ENCODE measurements around the gene ZFC3H1. TPM values are rescaled to one million over a fixed set of nuclear protein-coding genes. Genes with fewer than 3 reads are reported as not detected.

Gene ZFC3H1
- total and polyA plus RNA-seq, 2 of the 13 experiments (the other 11 are each of a cell fraction or from before 2014, with no cell fraction given), result 17.1 to 38.3 TPM

- TF ChIP-seq ATF6 (CRISPR knock-in tag; conservative IDR thresholded peaks at IDR 0.05) (no peak), ZNF143 (CRISPR knock-in tag; IDR thresholded peaks at IDR 0.05) (peak; percentile 32; the same call in 1 of the 2 replicates), ARNT2 (CRISPR knock-in tag; IDR thresholded peaks at IDR 0.05; ENCODE audit: low read depth) (no peak), SIX1 (CRISPR knock-in tag; IDR thresholded peaks at IDR 0.05; ENCODE audit: borderline replicate concordance) (no peak), TRIM24 (CRISPR knock-in tag; IDR thresholded peaks at IDR 0.05) (no peak)
These were observed 60.7 kb downstream of the ZFC3H1 start (continued) for GRCh38 chr12:71602761-71603577.

DNA sequence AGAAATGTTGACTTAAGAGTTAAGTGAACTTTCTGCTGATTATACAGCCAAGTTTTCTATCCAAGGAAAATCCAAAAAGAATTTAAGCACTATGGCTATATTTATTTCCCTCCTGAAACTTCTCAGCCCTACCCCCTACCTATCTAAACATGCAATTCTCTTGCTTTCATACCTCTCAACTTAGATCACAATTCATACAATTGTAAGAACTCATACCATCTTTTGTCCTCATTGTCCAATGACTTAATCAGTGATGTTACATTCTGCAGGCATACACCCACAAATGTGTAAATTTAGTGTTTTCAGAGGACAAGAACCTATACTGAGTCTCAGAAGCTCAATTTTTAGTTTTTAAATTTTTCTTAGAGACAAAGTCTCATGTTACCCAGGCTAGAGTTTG, 62.1 kb downstream of the ZFC3H1 start:
- intact Hi-C loops (cut with micrococcal nuclease; ENCODE audit: unreplicated experiment), result no loop called here
- Histone ChIP-seq H3K9ac (ENCODE audit: insufficient read depth, low read depth, low read length) (no peak overlapping the region), H3K4me3 (replicated peaks in 1 of 3; ENCODE audit: insufficient read depth in 1 of 3, low read depth in 2 of 3, low read length in 3 of 3) (no peak overlapping the region), H3K79me2 (ENCODE audit: insufficient read depth, low read length) (no peaks in the 10 kb centered on the region), H2AFZ (ENCODE audit: low read length) (no peak overlapping the region), H3K36me3 (replicated peaks in 1 of 2; ENCODE audit: control insufficient read depth in 1 of 2, insufficient read depth in 2 of 2, low read length in 2 of 2) (no peaks in the 10 kb centered on the region), H3K4me1 (ENCODE audit: insufficient read depth, low read length) (no peaks in the 10 kb centered on the region), H3K27ac (ENCODE audit: extremely low read length, insufficient read depth, low read length) (no peak overlapping the region), H3K4me2 (ENCODE audit: low read depth, low read length) (no peak overlapping the region), H3K27me3 (ENCODE audit: control insufficient read depth in 1 of 2, insufficient read depth in 2 of 2, low read length in 2 of 2) (no peaks in the 10 kb centered on the region), H4K20me1 (ENCODE audit: insufficient read depth, low read length) (no peaks in the 10 kb centered on the region), H3K9me3 (ENCODE audit: low read length) (no peaks in the 10 kb centered on the region)
- ChIA-PET POLR2A (no interaction called here), CTCF (ENCODE audit: low intra/inter-chr PET ratio, low total read pairs) (no interaction called here)
- DNase-seq (ENCODE audit: low spot score), result no peak
- BruUV-seq (replicated peaks), result no TSS peak
- ATAC-seq, result no peak
- in situ Hi-C loops (cut with HindIII; ENCODE audit: extremely low pct_ligation_motif_present, low pct_unique_long_range_greater_than_20kb), result no loop called here
- FAIRE-seq, result no peak
- TF ChIP-seq ZBTB34 (CRISPR knock-in tag; IDR thresholded peaks at IDR 0.05) (no peak), SALL1 (CRISPR knock-in tag; IDR thresholded peaks at IDR 0.05) (no peak), POLR2AphosphoS5 (IDR thresholded peaks at IDR 0.05; ENCODE audit: low read depth, low read length) (no peak), MED8 (CRISPR knock-in tag; IDR thresholded peaks at IDR 0.05; ENCODE audit: insufficient replicate concordance) (no peak), ZNF121 (CRISPR knock-in tag; IDR thresholded peaks at IDR 0.05) (no peak)
- TF ChIP-seq, protein P1, sequence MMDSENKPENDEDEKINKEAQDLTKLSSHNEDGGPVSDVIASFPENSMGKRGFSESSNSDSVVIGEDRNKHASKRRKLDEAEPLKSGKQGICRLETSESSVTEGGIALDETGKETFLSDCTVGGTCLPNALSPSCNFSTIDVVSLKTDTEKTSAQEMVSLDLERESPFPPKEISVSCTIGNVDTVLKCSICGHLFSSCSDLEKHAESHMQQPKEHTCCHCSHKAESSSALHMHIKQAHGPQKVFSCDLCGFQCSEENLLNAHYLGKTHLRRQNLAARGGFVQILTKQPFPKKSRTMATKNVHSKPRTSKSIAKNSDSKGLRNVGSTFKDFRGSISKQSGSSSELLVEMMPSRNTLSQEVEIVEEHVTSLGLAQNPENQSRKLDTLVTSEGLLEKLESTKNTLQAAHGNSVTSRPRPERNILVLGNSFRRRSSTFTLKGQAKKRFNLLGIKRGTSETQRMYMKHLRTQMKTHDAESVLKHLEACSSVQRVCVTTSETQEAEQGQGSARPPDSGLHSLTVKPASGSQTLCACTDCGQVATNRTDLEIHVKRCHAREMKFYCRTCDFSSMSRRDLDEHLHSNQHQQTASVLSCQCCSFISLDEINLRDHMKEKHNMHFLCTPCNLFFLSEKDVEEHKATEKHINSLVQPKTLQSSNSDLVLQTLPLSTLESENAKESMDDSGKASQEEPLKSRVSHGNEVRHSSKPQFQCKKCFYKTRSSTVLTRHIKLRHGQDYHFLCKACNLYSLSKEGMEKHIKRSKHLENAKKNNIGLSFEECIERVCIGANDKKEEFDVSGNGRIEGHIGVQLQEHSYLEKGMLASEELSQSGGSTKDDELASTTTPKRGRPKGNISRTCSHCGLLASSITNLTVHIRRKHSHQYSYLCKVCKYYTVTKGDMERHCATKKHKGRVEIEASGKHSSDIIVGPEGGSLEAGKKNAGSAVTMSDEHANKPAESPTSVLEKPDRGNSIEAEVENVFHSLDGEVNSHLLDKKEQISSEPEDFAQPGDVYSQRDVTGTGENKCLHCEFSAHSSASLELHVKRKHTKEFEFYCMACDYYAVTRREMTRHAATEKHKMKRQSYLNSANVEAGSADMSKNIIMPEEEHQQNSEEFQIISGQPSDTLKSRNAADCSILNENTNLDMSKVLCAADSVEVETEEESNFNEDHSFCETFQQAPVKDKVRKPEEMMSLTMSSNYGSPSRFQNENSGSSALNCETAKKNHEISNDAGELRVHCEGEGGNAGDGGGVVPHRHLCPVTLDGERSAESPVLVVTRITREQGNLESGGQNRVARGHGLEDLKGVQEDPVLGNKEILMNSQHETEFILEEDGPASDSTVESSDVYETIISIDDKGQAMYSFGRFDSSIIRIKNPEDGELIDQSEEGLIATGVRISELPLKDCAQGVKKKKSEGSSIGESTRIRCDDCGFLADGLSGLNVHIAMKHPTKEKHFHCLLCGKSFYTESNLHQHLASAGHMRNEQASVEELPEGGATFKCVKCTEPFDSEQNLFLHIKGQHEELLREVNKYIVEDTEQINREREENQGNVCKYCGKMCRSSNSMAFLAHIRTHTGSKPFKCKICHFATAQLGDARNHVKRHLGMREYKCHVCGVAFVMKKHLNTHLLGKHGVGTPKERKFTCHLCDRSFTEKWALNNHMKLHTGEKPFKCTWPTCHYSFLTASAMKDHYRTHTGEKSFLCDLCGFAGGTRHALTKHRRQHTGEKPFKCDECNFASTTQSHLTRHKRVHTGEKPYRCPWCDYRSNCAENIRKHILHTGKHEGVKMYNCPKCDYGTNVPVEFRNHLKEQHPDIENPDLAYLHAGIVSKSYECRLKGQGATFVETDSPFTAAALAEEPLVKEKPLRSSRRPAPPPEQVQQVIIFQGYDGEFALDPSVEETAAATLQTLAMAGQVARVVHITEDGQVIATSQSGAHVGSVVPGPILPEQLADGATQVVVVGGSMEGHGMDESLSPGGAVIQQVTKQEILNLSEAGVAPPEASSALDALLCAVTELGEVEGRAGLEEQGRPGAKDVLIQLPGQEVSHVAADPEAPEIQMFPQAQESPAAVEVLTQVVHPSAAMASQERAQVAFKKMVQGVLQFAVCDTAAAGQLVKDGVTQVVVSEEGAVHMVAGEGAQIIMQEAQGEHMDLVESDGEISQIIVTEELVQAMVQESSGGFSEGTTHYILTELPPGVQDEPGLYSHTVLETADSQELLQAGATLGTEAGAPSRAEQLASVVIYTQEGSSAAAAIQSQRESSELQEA (CRISPR knock-in tag; IDR thresholded peaks at IDR 0.05; ENCODE audit: not compliant biosample characterization), result no peak

Data from HepG2 (cell line).